GM18519 (cell line): Measurements from ENCODE around the gene CFAP70.
"Not testable (repeated sequence)": the region's sequence is repeated elsewhere in the genome, so short reads cannot be mapped to it uniquely, and the experiment has no call there.

ENCODE experiments used
- ATAC-seq: cut with Tn5 transposase; IDR thresholded peaks from one replicate; pipeline ENCODE4 v1.9.1; 2021; ENCODE audit warnings: mild to moderate bottlenecking, moderate library complexity; ENCODE audit not compliant: unreplicated experiment, low FRiP score

Gene CFAP70

GRCh38 chr10:73258612-73259011, 100.1 kb downstream of the CFAP70 start:
- ATAC-seq = not testable (repeated sequence)

GRCh38 chr10:73253225-73253555, 105.5 kb downstream of the CFAP70 start:
- no peak for ATAC-seq

- peak; percentile 61 for ATAC-seq
Measured at GRCh38 chr10:73252445-73253224, 106.0 kb downstream of the CFAP70 start, which contains the start of gene MRPS16. TSS of gene MRPS16 (minus strand) at chr10:73252644. CDS start at chr10:73252482, 162 bp downstream.

- ATAC-seq = no peak
Measured at GRCh38 chr10:73251683-73252444, 106.8 kb downstream of the CFAP70 start.

- no peak for ATAC-seq
Measured at GRCh38 chr10:73248259-73248724, 110.4 kb downstream of the CFAP70 start.

- ATAC-seq = no peak
Measured at GRCh38 chr10:73247509-73248258, 111.0 kb downstream of the CFAP70 start.

GRCh38 chr10:73246646-73247508, 111.8 kb downstream of the CFAP70 start, which contains the start of gene DNAJC9:
TSS of gene DNAJC9 (minus strand) at chr10:73247255. CDS start at chr10:73247189, 66 bp downstream.
- ATAC-seq = peak; percentile 59

- no peak for ATAC-seq
Measured at GRCh38 chr10:73246322-73246645, 112.4 kb downstream of the CFAP70 start.

GRCh38 chr10:73244866-73245477, 113.7 kb downstream of the CFAP70 start:
- no peak for ATAC-seq

GRCh38 chr10:73239908-73240307, 118.8 kb downstream of the CFAP70 start:
- ATAC-seq = no peak

- no peak for ATAC-seq
Measured at GRCh38 chr10:73238990-73239566, 119.6 kb downstream of the CFAP70 start.

- no peak for ATAC-seq
Measured at GRCh38 chr10:73234695-73235094, 124.0 kb downstream of the CFAP70 start.

GRCh38 chr10:73233883-73234282, 124.8 kb downstream of the CFAP70 start:
- no peak for ATAC-seq

- ATAC-seq = no peak
Measured at GRCh38 chr10:73232887-73233286, 125.8 kb downstream of the CFAP70 start.

GRCh38 chr10:73229567-73229966, 129.1 kb downstream of the CFAP70 start:
- ATAC-seq = no peak

GRCh38 chr10:73228247-73228646, 130.4 kb downstream of the CFAP70 start:
- no peak for ATAC-seq

GRCh38 chr10:73226663-73227062, 132.0 kb downstream of the CFAP70 start:
- no peak for ATAC-seq

GRCh38 chr10:73225518-73225917, 133.1 kb downstream of the CFAP70 start:
- no peak for ATAC-seq

- no peak for ATAC-seq
Measured at GRCh38 chr10:73220989-73221388, 137.7 kb downstream of the CFAP70 start.
